ENCODE results near the gene ZNF428. TPM values are rescaled to one million over a fixed set of nuclear protein-coding genes. Genes with fewer than 3 reads are reported as not detected.

The ZNF428 gene
- total and polyA plus RNA-seq, 2 of the 8 experiments (the other 6 are each of a cell fraction or from before 2014, with no cell fraction given), result 7.8 to 16.7 TPM

GRCh38 chr19:43589277-43589676 is 30.2 kb downstream of the ZNF428 start:
- Histone ChIP-seq H4K91ac (replicated peaks; ENCODE audit: insufficient read length, low read length) (no peak overlapping the region), H3K23ac (ENCODE audit: insufficient read length) (no peak overlapping the region), H3K9me3 (ENCODE audit: insufficient read depth in 2 of 2, low read depth in 1 of 2, low read length in 1 of 2) (no peaks in the 10 kb centered on the region), H3K4me3 (ENCODE audit: extremely low read depth in 1 of 4, insufficient read depth in 2 of 4, low read depth in 3 of 4, low read length in 4 of 4) (no peak overlapping the region), H2AK5ac (ENCODE audit: low read depth, low read length) (no peak overlapping the region), H3K4me1 (replicated peaks in 1 of 4; ENCODE audit: control insufficient read depth in 3 of 4, insufficient read depth in 4 of 4, low read length in 3 of 4) (no peaks in the 10 kb centered on the region), H3K18ac (ENCODE audit: extremely low read depth, low read length) (no peak overlapping the region), H2BK20ac (ENCODE audit: low read length) (no peak overlapping the region), H3K79me1 (ENCODE audit: low read depth, low read length) (no peaks in the 10 kb centered on the region; the same call in none of the 2 replicates), H2AFZ (ENCODE audit: low read length) (no peak overlapping the region), H3K4me2 (ENCODE audit: insufficient read depth in 1 of 2, low read depth in 2 of 2, low read length in 2 of 2) (no peak overlapping the region), H2BK12ac (ENCODE audit: low read depth, low read length) (no peak overlapping the region), H2BK5ac (ENCODE audit: low read depth, low read length) (no peak overlapping the region), H2BK15ac (ENCODE audit: low read length) (no peak overlapping the region), H3K14ac (ENCODE audit: insufficient read length) (no peak overlapping the region), H4K5ac (ENCODE audit: insufficient read length, low read depth, low read length) (no peak overlapping the region), H4K20me1 (replicated peaks in 1 of 2; ENCODE audit: control insufficient read depth in 1 of 2, insufficient read depth in 2 of 2, low read length in 2 of 2) (peaks cover 7% of the 10 kb centered on the region in 2 experiments), H2BK120ac (replicated peaks; ENCODE audit: low read depth, low read length) (no peak overlapping the region), H3K27me3 (replicated peaks in 1 of 4; ENCODE audit: control insufficient read depth in 3 of 4, extremely low read depth in 1 of 4, insufficient read depth in 3 of 4, low read length in 3 of 4) (no peaks in the 10 kb centered on the region), H3K27ac (ENCODE audit: low read depth, low read length) (no peak overlapping the region), H4K8ac (ENCODE audit: extremely low read depth, insufficient read depth, low read length) (no peak overlapping the region), H3K36me3 (ENCODE audit: control insufficient read depth in 2 of 4, insufficient read depth in 4 of 4, low read length in 3 of 4) (peaks cover 3 to 21% (median 10%) of the 10 kb centered on the region in 4 experiments; a peak in 5 of 8 replicates), H3K56ac (replicated peaks; ENCODE audit: insufficient read length, low read depth, low read length) (no peak overlapping the region), H3K23me2 (ENCODE audit: low read depth, low read length) (no peaks in the 10 kb centered on the region), H3K79me2 (ENCODE audit: control insufficient read depth in 1 of 2, insufficient read depth in 2 of 2, low read length in 2 of 2) (no peaks in the 10 kb centered on the region), H3K9ac (replicated peaks in 1 of 4; ENCODE audit: extremely low read depth in 1 of 4, low read depth in 3 of 4, low read length in 3 of 4) (no peak overlapping the region), H3K4ac (replicated peaks; ENCODE audit: insufficient read length, low read depth, low read length) (no peak overlapping the region)
- TF ChIP-seq CBX8 (IDR thresholded peaks at IDR 0.05; ENCODE audit: borderline replicate concordance, low read depth, low read length) (no peak), RBBP5 (IDR thresholded peaks at IDR 0.05; ENCODE audit: borderline replicate concordance, low read depth, low read length) (no peak), YY1 (IDR thresholded peaks at IDR 0.05; ENCODE audit: low read depth, low read length) (no peak), CREB1 (IDR thresholded peaks at IDR 0.05) (no peak), JUND (IDR thresholded peaks at IDR 0.05; ENCODE audit: low read length) (no peak), TBP (IDR thresholded peaks at IDR 0.05; ENCODE audit: low read depth, low read length) (no peak), ZNF274 (IDR thresholded peaks at IDR 0.05; ENCODE audit: borderline replicate concordance, extremely low read depth, low read length) (no peak), CEBPB (IDR thresholded peaks at IDR 0.05; ENCODE audit: low read depth, low read length) (no peak)
- CTCF ChIA-PET (ENCODE audit: partially characterized antibody), result interaction anchor here (0.6 to 2.8 kb wide), 6 partner anchors 12 to 1013 kb away, joined by 3 to 16 read pairs (median 5); no protein-coding TSS in a partner anchor
- DNase-seq (ENCODE audit: low read depth in 1 of 2, low spot score in 2 of 2), result no peak
- FAIRE-seq, result no peak
- POLR2A ChIA-PET (ENCODE audit: partially characterized antibody), result interaction anchor here (2.0 to 3.1 kb wide), 2 partner anchors 9 to 12 kb away, joined by 6 to 14 read pairs; no protein-coding TSS in a partner anchor
- WGBS, 2 experiments (ENCODE audit: extremely low coverage in 1 of 2, insufficient coverage in 1 of 2, insufficient read length in 1 of 2, insufficient replicate concordance in 2 of 2, low coverage in 1 of 2, low lambda C conversion rate in 2 of 2, missing lambda C conversion rate in 1 of 2), result 87% methylated on average over 5 of the region's 5 CpGs; no CpG with 5 or more reads in 1 of the 2 experiments
